Fibroblast of skin of left quadriceps (primary cell): ENCODE measurements around the gene ARHGEF28.

Source experiments
- DNase-seq, 2 experiments: peaks; one replicate each; pipeline ENCODE4 v3.0.0-alpha.2; 2013; ENCODE audit warnings: low read depth in 2 of 2

The ARHGEF28 gene

GRCh38 chr5:73856997-73857396 is 231.0 kb downstream of the ARHGEF28 start:
- no peak for DNase-seq

- no peak for DNase-seq
Observed at GRCh38 chr5:73857446-73857845, 231.4 kb downstream of the ARHGEF28 start.

- DNase-seq = no peak
Observed at GRCh38 chr5:73858054-73858453, 232.1 kb downstream of the ARHGEF28 start.

GRCh38 chr5:73858776-73859175 is 232.8 kb downstream of the ARHGEF28 start:
- no peak for DNase-seq

GRCh38 chr5:73859696-73860095 is 233.7 kb downstream of the ARHGEF28 start:
- no peak for DNase-seq

GRCh38 chr5:73861313-73861988 is 235.5 kb downstream of the ARHGEF28 start:
- peak in 1 of 2 experiments; percentile 8 for DNase-seq

GRCh38 chr5:73862796-73863195 is 236.8 kb downstream of the ARHGEF28 start:
- DNase-seq = no peak

- no peak for DNase-seq
Observed at GRCh38 chr5:73863876-73864275, 237.9 kb downstream of the ARHGEF28 start.

GRCh38 chr5:73865315-73865714 is 239.3 kb downstream of the ARHGEF28 start:
- DNase-seq = no peak

GRCh38 chr5:73867345-73868335 is 241.6 kb downstream of the ARHGEF28 start:
- peak; percentile 9 for DNase-seq

GRCh38 chr5:73883646-73884045 is 257.6 kb downstream of the ARHGEF28 start:
- no peak for DNase-seq

GRCh38 chr5:73887688-73888087 is 261.7 kb downstream of the ARHGEF28 start:
- DNase-seq = no peak

GRCh38 chr5:73890569-73890968 is 264.6 kb downstream of the ARHGEF28 start:
- DNase-seq = no peak

GRCh38 chr5:73892218-73892617 is 266.2 kb downstream of the ARHGEF28 start:
- DNase-seq = no peak

GRCh38 chr5:73892806-73893205 is 266.8 kb downstream of the ARHGEF28 start:
- DNase-seq = peak; percentile 73 to 77

- DNase-seq = no peak
Observed at GRCh38 chr5:73893813-73894212, 267.8 kb downstream of the ARHGEF28 start.

GRCh38 chr5:73894860-73895259 is 268.9 kb downstream of the ARHGEF28 start:
- no peak for DNase-seq

- DNase-seq = no peak
Observed at GRCh38 chr5:73895471-73895870, 269.5 kb downstream of the ARHGEF28 start.

- no peak for DNase-seq
Observed at GRCh38 chr5:73896097-73896496, 270.1 kb downstream of the ARHGEF28 start.

GRCh38 chr5:73896668-73897067 is 270.7 kb downstream of the ARHGEF28 start:
- no peak for DNase-seq

GRCh38 chr5:73897893-73898292 is 271.9 kb downstream of the ARHGEF28 start:
- DNase-seq = no peak

- DNase-seq = no peak
Observed at GRCh38 chr5:73899055-73899454, 273.1 kb downstream of the ARHGEF28 start.

GRCh38 chr5:73899916-73900315 is 273.9 kb downstream of the ARHGEF28 start:
- no peak for DNase-seq
